Hippocampal formation (tissue), 2 donors: Measurements from ENCODE around the gene CMSS1.

Source experiments
- DNase-seq, 2 donors: peaks; one replicate each; lab custom pipeline; 2025; lab: John Stamatoyannopoulos, UW

CMSS1 gene

DNA sequence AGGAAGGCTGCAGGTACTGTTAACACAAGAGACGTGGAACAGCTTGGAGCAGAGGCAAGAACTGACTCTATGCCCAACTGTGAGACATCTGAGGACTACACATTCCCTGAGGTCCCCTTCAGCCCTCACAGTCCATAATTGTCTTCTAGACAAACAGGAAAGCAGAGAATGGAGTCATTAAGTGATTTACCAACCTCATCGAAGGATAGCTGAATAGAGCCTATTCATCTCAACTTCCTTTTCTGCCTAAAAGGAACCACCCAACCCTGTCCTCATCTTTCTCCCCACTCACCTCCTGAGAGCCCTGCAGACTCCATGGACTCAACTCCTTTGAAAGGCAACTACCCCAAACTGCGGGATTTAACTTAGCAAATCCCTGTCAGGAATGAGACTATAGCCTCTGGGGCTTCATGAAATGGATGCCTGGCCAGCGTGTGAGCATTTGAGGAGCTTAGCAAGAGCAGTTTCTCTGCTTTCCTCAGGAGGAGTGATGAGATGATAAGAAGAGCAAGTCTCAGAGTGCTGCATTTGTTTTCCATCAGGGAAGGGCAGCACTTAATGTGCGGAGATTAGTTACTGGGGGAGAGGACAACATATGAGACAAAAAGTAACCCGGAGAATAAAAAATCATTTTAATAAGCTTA is 358.1 kb downstream of the CMSS1 start:
- no peak for DNase-seq

DNA sequence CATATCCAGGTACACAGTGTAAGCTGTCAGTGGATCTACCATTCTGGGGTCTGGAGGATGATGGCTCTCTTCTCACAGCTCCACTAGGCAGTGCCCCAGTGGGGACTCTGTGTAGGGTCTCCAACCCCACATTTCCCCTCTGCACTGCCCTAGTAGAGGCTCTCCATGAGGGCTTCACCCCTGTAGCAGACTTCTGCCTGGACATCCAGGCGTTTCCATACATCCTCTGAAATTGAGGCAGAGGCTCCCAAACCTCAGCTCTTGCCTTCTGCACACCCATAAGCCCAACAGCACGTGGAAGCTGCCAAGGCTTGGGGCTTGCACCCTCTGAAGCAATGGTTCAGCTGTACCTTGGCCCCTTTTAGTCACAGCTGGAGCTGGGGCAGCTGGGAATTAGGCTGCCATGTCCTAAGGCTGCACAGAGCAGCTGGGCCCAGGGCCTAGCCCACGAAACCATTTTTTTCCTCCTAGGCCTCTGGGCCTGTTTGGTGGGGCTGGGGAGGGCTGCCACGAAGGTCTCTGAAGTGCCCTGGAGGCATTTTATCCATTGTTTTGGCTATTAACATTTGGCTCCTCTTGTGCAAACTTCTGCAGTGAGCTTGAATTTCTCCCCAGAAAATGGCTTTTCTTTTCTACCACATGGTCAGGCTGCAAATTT is 362.2 kb downstream of the CMSS1 start:
- no peak for DNase-seq

DNA sequence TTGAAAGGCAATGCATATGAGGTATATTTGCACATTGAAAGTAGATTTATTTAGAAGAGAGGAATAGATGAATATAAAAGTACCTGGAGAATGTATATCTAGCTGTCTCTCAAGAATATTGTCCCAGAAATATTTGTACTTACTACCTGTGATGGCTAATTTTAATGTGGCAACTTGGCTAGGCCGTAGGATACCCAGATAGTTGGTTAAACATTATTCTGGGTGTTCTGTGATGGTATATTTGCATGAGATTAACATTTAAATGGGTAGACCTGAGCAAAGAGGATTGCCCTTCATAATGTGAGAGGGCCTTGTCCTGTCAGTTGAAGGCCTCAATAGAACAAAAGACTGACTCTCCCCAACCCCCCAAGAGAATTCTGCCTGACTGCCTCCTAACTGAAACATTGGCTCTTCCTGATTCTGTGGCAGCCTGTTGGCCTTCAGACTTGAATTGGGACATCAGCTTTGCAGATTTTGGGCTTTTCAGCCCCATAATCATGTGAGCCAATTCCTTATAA is 366.0 kb downstream of the CMSS1 start:
- DNase-seq, result no peak

DNA sequence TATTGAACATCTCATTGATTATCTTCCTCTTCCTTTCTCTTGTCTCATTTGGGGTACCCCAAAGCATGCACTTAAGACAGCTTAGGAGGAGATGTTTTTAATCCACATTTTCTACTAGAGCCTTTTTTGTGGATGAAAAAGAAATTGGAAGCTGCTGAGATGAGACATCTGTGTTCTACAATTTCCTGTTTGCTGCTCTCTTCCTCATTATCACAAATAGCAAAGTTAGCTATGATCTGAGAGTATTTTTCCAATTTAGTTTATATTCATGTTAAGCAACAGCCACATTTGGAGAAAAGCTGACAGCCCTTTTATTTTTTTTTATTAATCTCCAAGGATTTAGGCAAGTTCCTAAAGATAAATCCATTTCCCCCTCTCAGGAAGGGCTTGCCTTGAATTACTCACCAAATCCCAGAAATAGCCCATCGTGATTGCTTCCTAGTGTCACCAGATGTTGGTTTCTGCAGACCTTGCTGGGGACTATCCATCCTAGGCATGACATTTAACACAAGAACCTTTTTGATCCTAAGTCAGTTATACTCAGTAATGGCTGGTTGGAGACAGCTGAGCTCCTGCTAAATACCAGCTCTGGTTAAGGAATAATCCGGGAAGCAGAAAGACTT is 367.4 kb downstream of the CMSS1 start:
- DNase-seq, result peak in 1 of 2 donors; percentile 47

DNA sequence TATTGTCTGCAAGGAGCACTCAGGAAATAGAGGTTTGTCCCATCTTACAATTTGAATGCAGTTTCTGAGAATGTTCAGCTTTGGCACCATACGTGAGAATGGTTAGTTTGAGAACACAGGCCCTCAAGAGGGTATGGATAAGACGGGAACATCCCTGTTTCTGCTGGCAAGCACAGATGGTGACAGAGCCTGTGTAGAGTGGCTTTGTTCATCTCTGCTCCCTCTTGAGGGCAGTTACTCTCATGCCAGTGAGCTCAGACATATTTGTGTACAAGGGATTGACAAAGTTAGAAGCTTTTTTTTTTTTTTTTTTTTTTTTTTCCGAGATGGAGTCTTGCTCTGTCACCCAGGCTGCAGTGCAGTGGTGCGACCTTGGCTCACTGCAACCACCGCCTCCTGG is 368.2 kb downstream of the CMSS1 start:
- no peak for DNase-seq

DNA sequence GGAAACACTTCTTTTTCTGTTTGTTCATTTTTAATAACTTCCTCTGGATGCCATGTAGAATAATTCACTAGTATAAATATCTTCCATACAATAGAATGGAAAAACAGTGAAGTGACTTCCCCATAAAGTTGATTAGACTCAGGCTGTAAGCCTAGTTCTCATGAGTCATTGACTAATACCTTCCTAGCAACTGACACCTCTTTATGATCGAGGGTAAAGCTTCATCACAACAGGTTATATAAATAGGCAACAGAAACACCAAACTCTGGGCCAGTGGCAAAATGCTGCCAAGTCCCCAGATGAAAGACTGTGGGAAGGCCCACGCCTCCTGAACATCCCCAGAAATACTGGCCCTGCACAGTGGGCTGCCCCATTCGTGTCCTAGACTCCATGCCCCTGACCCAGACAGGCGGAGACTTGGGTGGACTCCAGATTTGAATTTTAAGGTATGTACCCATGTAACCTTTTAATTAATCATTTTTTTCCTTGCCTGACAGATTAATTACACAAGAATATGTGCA is 371.8 kb downstream of the CMSS1 start:
- DNase-seq, result no peak

DNA sequence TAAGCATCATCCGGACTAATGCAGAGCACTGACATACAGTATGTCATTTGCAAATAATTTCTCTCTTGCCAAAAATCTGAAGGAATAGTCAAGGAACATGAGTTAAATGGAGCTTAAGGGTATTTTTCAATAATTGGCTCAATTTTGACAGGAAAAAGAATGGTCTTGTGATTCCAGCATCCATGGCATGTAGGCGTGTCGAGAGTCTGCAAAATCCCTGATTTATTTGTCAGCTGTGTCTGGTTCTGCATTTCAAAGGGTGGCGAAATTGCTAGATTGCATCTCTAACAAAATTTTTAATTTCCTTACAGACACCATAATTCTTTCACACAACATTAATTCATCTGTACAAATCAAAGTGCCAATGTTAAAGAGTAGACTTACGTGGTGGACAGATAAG is 377.7 kb downstream of the CMSS1 start:
- DNase-seq, result no peak

DNA sequence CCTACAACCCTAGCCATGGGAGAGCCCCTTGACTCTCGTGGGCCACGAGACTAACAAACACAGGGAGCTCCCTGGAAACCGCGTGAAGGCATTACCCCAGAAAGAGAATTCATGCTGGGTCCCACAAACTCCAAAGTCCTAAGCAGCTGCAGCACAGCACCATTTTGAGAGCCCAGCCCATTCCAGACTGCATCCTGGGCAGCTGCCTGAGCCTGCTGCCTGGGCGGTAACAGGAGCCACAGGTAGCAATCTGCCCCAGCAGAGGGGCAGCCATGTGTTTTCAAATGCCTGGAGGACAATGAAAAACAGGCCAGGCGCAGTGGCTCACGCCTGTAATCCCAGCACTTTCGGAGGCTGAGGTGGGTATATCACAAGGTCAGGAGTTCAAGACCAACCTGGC is 380.2 kb downstream of the CMSS1 start:
- no peak for DNase-seq

DNA sequence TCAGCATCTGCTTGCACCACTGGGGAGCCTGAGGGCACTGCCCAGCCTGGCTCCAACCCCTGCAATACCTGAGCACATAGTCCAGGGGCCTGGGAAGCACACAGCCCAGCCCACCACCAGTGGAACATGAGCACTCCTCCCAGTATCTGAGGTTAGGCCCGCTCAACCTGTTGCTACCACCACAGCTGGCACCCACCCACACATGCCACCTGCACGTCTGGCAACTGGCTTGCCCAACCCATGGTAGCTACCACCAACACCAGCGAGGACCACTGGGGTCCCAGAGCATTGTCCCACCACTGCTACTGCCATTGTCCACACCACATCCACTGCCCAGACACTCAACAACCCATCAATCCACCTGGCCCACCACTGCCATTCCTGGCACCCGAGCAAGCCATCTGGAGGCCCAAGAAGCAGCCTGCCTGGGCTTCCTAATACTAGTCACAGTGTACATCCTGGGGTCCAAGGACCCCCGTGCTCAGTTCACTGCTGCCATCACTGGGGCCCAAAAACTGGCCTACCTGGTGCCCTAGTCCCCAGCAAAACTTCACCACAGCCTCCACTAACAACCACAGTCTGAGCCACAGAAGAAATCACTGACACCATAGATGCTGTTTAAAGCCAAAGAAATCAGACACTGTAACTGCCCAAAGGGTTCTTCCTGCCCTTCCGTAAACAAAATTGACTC is 381.1 kb downstream of the CMSS1 start:
- DNase-seq, result no peak

DNA sequence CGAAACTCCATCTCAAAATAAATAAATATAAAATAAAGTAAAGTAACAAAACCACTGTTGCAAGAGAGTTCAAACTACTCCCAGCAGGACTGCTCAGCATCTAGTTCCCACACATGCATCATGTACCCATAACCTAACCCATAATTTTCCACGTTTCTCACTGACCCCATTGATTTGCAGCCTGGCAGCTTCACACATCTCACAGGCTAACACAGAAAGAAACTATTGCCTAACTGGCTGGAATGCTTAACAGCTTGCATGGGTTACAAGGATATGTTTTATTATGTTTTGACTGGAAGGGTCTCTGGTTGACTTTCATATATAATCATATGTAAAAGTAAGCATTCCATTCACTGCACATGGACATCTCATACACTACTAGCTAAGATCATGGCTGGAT is 387.5 kb downstream of the CMSS1 start:
- no peak for DNase-seq

DNA sequence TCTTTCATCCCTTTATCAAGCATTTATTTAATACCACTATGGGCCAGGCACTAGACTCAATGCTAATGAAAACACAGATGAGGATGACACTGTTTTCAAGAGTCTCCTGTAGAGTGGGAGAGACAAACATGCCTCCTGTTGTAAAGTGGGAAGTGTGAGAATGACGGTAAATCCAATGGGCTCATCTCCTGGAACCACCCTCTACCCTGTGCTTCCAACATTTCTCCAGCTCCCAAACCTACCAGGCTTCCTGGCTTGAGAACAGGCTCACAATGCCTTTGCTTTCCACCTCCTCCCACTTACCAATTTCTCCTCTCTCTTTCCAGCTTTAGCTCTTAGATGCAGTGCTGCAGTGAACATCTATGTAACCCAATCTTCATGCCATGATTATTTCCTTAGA is 389.0 kb downstream of the CMSS1 start:
- DNase-seq, result peak in 1 of 2 donors; percentile 40

DNA sequence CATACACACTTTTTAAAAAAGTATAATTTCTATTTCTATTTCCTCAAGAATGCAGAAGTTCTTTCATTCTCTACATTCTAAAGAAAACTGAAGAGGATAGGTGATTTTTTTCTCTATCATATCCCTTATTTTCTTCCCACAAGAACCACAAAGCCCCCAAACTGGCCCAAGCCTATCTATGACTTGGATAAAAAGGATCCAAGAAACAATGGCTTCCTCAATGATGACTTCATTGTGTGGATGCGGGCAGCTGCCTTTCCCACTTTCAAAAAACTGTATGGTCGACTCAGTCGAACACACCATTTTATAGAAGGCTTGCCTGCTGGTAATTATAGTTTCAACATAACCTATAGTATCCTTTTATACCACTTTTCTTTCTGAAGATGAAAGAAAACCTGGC is 390.2 kb downstream of the CMSS1 start:
- DNase-seq, result no peak

DNA sequence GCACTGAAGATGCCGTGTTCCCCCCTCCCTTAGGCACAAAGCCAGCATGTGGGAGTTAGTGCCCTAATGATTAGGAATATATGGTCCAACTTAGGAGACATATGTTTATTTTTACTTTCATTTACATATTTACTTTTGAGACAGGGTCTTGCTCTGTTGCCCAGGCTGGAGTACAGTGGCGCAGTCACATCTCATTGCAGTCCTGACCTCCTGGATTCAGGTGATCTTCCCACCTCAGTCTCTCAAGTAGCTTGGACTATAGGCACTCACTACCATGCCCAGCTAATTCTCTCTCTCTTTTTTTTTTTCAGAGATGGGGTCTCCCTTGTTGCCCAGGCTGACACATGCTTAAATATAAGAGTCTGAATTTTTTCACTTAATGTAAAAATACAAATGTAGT is 391.5 kb downstream of the CMSS1 start:
- DNase-seq, result no peak

DNA sequence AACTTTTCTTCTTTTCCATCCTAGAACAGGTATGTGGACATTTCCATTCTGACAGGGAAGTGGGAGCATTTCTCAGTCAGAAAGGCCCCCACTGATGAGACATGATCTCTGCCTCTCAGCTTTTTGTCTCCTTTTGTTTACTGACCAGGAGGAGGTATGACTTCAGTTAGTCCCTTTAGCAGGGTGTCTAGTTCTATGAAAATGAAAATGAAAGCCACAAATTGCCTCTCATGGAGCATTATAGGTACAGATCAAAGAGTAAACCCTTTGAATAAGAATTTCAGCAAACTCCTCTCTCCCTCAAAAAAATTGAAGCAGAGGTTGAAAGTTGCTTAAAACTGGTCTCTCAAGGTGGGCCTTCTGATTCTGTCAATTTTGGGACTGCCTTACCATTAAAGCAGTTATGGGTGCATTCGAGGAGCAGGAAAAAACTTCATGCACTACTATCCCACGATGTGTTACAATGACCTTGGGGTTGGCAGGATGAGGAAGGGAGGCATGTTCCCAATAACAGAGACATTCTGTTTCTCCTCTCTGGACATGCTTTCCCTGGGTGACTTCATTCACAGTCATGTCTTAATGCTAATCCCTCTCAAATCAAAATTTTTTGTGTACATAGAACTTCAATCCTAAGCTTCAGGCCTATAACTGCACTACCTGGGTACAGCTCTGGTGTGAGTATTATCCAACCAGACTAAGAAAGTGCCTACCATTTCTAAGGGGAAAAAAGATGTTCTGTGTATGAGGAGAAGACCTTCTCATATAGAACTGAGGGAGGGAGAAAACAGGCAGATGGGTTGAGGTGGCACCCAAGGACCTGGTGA is 392.5 kb downstream of the CMSS1 start:
- DNase-seq, result no peak

DNA sequence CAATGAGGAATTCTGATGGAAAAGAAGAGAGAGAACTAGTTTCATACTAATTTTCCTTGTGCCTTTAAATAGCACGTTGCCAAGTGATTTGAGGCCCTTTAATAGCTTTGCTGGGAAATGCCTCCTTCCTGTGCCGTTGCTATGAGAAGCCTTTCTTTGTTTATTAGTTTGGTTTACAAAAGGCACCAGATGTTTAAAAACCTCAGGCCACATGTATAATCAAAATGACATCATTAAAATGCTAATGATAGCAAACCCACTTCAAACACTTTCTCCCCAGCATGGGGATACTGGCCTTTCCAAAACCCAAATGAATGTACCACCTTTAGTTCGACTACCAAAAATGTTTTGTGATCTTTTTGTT is 393.1 kb downstream of the CMSS1 start:
- no peak for DNase-seq

DNA sequence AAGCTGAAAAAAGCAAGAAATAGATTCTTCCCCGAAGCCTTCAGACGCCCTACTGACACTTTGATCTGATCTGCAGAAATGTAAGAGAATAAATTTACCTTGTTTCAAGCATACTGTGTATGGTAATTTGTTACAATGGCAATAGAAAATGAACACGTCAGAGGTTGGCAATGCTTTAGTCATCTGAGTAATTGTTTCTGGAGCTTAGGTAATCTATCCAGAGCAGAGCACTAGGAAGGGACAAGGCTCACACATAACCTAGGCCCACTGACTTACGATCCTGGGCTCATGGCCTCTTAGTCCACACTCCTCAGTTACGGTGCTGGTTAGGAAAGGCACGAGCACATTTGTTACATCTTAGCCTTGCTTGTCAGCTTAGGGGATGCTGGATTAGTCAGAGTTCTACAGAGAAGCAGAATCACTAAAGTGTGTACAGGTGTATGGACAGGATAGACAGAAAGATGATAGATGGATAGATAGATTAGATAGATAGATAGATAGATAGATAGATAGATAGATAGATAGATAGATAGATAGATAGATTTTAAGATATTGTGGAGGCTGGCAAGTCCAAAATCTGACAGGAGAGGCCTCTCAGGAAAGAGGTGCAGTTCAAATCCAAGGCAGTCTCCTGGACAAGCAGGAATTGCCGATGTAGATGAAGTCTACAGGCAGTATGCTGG is 396.4 kb downstream of the CMSS1 start:
- DNase-seq, result no peak

DNA sequence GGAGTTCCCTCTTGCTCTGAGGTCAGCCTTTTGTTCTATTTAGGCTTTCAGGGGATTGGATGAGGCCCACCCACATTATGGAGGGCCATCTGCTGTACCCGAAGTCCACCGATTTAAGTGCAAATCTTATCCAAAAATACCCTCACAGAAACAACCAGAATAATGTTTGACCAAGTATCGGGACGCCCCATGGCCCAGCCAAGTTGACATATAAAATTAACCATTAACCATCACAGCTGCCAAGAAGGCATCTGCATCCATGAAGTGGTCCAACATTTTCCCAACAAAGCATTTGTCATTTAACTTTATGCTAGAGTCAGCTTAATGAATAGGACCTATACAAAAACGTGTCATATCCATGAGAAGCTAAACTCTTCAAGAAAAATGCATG is 396.9 kb downstream of the CMSS1 start:
- DNase-seq, result no peak

DNA sequence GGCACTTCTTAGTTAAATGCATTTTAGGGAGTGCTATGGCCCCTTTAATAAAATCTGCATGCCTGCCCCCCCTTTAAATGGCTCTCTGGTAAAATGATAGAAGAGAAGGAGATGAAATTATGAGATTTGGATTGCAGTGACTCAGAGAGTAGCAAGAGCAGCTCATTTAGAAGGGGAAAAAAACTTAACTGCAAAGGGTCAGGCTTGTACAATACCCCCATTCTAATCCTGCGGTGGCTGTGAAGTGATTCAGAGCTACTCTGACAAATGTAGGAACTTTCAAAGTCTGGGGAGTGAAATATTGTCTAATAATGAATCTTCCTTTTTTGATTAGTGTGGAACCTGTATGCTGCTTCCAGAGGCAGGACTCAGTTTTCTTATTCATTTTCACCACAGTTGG is 399.1 kb downstream of the CMSS1 start:
- DNase-seq, result no peak

DNA sequence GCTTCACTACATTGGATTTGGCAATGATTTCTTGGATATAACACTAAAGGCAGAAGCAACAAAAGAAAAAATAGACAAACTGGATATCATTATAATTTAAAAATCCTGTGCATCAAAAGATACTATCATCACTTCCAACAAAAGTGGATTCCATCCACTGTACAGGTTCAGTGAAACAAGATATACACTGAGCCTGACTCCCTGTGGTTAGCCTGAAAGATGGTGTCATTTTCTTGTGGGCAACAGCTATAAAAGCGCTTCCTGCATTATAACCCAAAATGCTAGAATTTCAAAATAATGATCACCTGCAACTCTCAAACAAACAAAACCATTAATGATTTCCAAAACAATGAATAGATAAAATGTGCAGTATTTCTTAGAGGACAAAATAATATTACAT is 403.5 kb downstream of the CMSS1 start:
- DNase-seq, result no peak

DNA sequence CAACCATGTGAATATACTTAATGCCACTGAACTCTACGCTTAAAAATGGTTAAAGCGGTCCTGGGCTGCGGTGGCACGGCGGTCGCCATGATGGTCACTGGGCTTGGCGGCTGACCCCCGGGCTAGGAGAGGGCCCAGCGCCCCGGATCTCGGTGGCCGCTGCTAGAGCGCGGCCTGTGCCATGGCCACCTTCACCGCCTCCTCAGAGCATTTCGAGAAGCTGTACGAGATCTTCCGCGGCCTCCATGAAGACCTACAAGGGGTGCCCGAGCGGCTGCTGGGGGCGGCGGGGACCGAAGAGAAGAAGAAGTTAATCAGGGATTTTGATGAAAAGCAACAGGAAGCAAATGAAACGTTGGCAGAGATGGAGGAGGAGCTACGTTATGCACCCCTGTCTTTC is 407.5 kb downstream of the CMSS1 start:
- DNase-seq, result no peak

DNA sequence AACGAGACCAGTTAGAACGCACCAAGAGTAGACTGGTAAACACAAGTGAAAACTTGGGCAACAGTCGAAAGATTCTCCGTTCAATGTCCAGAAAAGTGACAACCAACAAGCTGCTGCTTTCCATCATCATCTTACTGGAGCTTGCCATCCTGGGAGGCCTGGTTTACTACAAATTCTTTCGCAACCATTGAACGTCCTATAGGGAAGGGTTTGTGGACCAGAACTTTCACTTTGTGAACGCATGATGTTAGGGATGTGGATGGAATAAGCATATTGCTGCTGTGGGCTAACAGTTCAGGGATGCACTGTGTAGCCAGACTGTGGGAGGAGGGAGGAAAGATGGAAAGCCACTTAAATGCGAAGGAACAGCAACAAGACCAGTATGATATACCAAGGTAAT is 408.2 kb downstream of the CMSS1 start:
- DNase-seq, result no peak
